Measurements from ENCODE around the gene CCL7.

The CCL7 gene

GRCh38 chr17:34234616-34235015 is 35.4 kb upstream of the CCL7 start:
- no peaks in the 10 kb centered on the region for H3K36me3 ChIP-seq (replicated peaks)
- no peak overlapping the region for H3K4me3 ChIP-seq (ENCODE audit: low read depth, low read length)
- H3K27ac ChIP-seq, result no peak overlapping the region
- no peaks in the 10 kb centered on the region for H3K27me3 ChIP-seq (replicated peaks)
- in situ Hi-C loops (cut with HindIII; ENCODE audit: low pct_ligation_motif_present, low sequenced_read_pairs), result no loop called here
- DNase-seq, result no peak
- no peak for TF ChIP-seq CTCF (IDR thresholded peaks at IDR 0.05; ENCODE audit: low read depth, low read length, missing control alignments)

- Histone ChIP-seq H3K4me3 (ENCODE audit: low read depth, low read length) (no peak overlapping the region), H3K27ac (no peak overlapping the region), H3K36me3 (replicated peaks) (no peaks in the 10 kb centered on the region), H3K27me3 (replicated peaks) (no peaks in the 10 kb centered on the region)
- in situ Hi-C loops (cut with HindIII; ENCODE audit: low pct_ligation_motif_present, low sequenced_read_pairs), result no loop called here
- no peak for TF ChIP-seq CTCF (IDR thresholded peaks at IDR 0.05; ENCODE audit: low read depth, low read length, missing control alignments)
- no peak for DNase-seq
Observed at GRCh38 chr17:34235389-34236028, 34.5 kb upstream of the CCL7 start.

- H3K27ac ChIP-seq, result no peak overlapping the region
- no peak overlapping the region for H3K4me3 ChIP-seq (ENCODE audit: low read depth, low read length)
- in situ Hi-C loops (cut with HindIII; ENCODE audit: low pct_ligation_motif_present, low sequenced_read_pairs), result no loop called here
- TF ChIP-seq CTCF (IDR thresholded peaks at IDR 0.05; ENCODE audit: low read depth, low read length, missing control alignments), result no peak
- no peaks in the 10 kb centered on the region for H3K36me3 ChIP-seq (replicated peaks)
- no peaks in the 10 kb centered on the region for H3K27me3 ChIP-seq (replicated peaks)
- no peak for DNase-seq
Observed at GRCh38 chr17:34236281-34236892, 33.6 kb upstream of the CCL7 start.

DNA sequence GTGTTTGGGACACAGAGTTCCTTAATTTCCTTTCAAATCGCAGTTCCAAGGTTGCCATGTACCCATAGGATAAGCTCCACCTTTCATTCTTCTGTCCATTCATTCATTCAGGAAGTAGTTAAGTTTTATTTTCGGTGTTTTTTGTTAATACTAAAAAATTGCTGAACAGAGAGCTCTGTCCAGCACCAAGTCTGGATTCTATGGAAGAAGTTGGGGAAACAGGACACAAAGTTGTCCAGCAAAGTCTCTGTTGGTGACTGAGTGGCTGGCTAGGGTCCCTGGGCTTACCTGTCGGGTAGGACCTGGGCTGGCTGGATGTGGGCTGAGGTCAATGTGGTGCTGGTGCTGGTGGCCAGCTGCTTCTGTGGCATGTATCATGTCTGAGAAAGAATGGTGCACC is 32.6 kb upstream of the CCL7 start:
- Histone ChIP-seq H3K27ac (no peak overlapping the region), H3K36me3 (replicated peaks) (no peaks in the 10 kb centered on the region), H3K27me3 (replicated peaks) (no peaks in the 10 kb centered on the region), H3K4me3 (ENCODE audit: low read depth, low read length) (no peak overlapping the region)
- no peak for DNase-seq
- in situ Hi-C loops (cut with HindIII; ENCODE audit: low pct_ligation_motif_present, low sequenced_read_pairs), result no loop called here
- no peak for TF ChIP-seq CTCF (IDR thresholded peaks at IDR 0.05; ENCODE audit: low read depth, low read length, missing control alignments)

GRCh38 chr17:34241062-34241461 is 29.0 kb upstream of the CCL7 start:
- no peak overlapping the region for H3K27ac ChIP-seq
- in situ Hi-C loops (cut with HindIII; ENCODE audit: low pct_ligation_motif_present, low sequenced_read_pairs), result no loop called here
- no peaks in the 10 kb centered on the region for H3K27me3 ChIP-seq (replicated peaks)
- TF ChIP-seq CTCF (IDR thresholded peaks at IDR 0.05; ENCODE audit: low read depth, low read length, missing control alignments), result no peak
- H3K36me3 ChIP-seq (replicated peaks), result no peaks in the 10 kb centered on the region
- DNase-seq, result no peak
- no peak overlapping the region for H3K4me3 ChIP-seq (ENCODE audit: low read depth, low read length)
